Transverse colon (tissue), 3 donors: Measurements from ENCODE around the gene DDHD1.

Experiments used
- CTCF ChIP-seq, 5 experiments: fragments of 200-600 bp in 3 of 5; fragments of 450-650 bp in 2 of 5; sonication (generic) in 3 of 5; IDR thresholded peaks; 1 replicate in 2 of 5; 2 replicates in 3 of 5; pipeline ENCODE4 v1.5.1; 2016 to 2017; ENCODE audit warnings: antibody characterized with exemption in 5 of 5, inconsistent platforms in 3 of 5, mild to moderate bottlenecking in 2 of 5, moderate library complexity in 1 of 5
- POLR2A ChIP-seq: fragments of 450-650 bp; IDR thresholded peaks from one replicate; pipeline ENCODE4 v1.6.1; 2016; ENCODE audit warnings: antibody characterized with exemption, mild to moderate bottlenecking, moderate library complexity

DNA sequence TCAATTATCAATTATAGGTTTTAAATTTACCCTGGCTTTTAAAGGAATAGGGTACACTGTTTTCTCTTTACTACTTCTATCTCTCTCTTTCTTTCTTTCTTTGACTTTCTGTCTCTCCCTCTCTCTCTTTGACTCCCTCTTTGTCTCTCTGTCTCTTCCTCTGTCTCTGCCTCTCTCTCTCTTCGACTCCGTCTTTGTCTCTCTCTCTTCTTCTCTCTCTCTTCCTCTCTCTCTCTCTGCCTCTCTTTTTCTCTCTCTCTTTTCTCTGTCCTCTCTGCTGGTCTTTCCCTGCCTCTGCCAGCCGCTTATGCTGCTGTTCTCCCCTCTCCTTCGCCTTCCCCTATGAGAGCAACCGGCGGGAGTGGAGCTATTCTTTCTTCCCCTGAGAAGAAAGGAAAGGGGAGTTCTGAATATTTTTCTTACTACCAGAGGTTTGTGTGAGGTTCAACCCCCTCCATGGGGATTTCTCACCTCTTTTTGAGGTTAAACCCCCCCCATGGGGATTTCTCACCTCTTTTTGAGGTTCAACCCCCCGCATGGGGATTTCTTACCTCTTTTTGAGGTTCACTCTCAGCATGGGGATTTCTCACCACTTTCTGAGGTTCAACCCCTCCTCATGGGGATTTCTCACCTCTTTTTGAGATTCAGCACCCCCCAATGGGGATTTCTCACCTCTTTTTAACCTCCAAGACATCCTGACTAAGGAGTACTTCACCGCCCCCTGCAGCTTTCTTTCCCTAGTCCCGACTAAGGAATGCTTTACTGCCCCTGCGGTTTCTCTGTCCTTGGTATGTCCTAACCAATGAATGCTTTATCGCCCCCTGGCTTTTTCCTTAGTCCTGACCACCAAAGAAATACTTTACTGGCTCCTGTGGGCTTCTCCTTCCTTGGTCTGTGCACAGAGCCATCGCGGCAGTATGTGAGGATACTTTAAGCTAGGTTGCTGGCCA lies 27.4 kb upstream of the DDHD1 start:
- no peak for TF ChIP-seq CTCF (IDR thresholded peaks at IDR 0.05)
- TF ChIP-seq POLR2A, result no peak
